Epithelial cell of esophagus (primary cell): ENCODE results near the gene DUSP19.
A peak's percentile ranks its signal among the peaks of the same experiment; 100 is the strongest.

Experiments used
- DNase-seq: peaks from one replicate; pipeline ENCODE4 v3.0.0; 2010; ENCODE audit warnings: low read depth
- H3K4me3 ChIP-seq: 2 replicates; pipeline ENCODE4 v1.5.1; 2011; ENCODE audit warnings: mild to moderate bottlenecking, low read length, control low read depth
- TF ChIP-seq, protein P1 (sequence below): IDR thresholded peaks from 2 replicates; pipeline ENCODE4 v1.5.1; 2011; ENCODE audit warnings: low read depth, mild to moderate bottlenecking, low read length, control low read depth, inconsistent platforms; ENCODE audit not compliant: insufficient read depth; ENCODE audit errors: missing control alignments

The DUSP19 gene

DNA sequence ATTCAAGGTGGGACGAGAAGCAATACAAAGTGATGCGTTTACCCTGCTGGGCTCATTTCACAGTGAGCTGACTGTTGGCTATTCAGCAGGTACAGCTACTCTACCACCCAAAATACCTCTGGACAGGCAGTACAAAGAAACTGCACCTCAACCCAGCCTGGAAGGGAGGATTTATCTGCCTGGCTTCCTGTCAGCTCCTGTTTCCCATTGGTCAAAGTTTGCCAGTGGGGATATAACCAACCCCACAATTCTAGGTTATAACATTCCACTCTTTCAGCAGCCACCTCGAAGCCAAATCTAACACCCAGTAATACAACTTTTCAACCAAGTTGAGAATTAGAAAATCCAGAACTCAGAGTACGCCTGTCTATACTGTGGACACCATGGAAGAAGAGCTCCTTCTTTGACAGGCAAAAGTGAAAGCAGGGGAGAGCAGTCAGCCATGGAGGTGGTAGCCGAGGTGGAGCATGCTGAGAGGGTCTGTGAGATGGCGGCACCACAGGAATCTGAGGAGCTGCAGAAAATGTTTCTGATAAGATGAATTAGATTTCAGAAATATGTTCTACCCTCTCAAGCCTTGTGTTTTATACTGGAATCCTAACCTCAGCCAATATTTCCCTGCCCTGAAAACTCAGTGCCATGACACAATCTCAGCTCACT, 10.8 kb downstream of the DUSP19 start:
- DNase-seq, result no peak
- H3K4me3 ChIP-seq, result no peak overlapping the region
- TF ChIP-seq, protein P1, sequence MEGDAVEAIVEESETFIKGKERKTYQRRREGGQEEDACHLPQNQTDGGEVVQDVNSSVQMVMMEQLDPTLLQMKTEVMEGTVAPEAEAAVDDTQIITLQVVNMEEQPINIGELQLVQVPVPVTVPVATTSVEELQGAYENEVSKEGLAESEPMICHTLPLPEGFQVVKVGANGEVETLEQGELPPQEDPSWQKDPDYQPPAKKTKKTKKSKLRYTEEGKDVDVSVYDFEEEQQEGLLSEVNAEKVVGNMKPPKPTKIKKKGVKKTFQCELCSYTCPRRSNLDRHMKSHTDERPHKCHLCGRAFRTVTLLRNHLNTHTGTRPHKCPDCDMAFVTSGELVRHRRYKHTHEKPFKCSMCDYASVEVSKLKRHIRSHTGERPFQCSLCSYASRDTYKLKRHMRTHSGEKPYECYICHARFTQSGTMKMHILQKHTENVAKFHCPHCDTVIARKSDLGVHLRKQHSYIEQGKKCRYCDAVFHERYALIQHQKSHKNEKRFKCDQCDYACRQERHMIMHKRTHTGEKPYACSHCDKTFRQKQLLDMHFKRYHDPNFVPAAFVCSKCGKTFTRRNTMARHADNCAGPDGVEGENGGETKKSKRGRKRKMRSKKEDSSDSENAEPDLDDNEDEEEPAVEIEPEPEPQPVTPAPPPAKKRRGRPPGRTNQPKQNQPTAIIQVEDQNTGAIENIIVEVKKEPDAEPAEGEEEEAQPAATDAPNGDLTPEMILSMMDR, result no peak

DNA sequence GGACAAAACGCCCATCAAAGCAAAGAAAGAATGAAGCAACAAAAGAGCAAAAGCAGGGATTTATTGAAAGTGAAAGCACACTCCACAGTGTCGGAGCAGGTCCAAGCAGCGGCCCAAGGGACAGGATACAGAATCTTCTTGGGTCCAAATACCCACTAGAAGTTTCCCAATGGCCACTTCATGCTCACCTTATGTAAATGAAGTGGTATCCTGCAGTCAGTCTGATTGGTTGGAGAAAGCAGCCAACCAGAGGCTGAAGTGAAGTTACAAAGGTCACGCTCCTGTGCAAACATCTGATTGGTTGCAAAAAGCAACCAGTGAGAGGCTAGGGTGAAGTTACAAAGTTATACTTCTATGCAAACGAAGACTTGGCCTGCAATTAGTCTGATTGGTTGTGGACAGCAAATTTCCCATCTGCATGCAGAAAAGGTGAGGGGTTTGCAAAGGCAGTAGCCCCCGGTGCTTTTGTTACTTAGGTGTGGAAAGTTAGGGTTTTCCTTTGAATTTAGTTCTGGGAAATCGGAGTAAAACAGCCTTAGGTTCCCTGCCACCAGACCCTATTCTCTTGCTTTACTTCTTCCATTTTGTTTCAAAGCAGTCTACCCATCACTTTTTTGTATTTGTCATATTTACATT, 12.9 kb downstream of the DUSP19 start:
- TF ChIP-seq, protein P1, result no peak
- no peak for DNase-seq
- no peak overlapping the region for H3K4me3 ChIP-seq

DNA sequence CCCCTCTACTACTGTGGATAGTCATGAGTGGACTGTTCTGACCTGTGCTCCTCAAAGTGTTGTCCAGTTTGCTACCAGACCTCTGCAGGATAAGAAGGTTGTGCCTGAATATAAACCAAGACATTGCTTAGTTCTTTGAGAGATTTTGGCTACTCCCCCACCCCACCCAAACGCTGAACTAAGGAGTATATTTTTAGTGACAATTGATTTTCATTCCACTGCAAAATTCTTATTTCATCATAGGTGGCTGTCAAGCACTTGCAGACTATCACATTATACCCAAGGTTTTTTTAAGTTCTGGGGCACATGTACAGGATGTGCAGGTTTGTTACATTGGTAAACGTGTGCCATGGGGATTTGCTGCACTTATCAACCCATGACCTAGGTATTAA, 13.4 kb downstream of the DUSP19 start:
- DNase-seq, result no peak
- TF ChIP-seq, protein P1, result no peak
- no peak overlapping the region for H3K4me3 ChIP-seq

DNA sequence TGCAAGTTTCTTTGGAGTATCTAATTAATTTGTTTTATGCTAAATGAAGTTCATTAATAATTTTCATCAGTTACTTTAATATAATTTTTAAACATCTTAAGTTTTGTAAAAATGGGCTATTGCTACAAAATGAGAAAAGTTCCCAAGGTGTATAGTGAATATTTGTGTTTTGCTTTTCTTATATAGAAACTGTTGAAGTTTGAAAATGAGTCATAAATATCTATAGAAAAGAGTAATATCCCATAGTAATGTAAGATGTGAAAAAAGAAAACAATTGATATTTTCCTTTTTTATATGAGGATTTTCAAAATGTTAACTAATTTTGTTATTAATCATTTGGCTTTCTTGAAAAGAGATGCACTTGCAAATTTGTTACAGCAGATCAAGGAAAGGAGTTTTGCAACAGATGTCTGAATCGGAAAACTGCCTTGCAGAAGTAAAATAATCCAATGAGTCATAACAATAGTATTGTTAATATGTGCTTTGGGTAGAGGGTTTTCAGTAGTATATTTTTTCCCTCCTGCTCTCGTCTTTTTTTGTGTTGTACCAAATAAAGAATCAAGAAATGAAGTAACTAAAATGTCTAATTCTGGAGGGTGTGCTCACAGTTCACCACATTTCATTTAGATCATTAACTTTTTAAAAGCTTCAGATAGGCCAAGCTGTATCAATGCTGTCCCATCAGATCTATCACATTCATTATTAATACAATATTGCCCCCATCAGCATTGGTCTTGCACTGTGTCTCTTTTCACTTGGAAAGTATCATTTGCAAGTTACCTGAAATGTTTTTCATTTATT, 15.5 kb downstream of the DUSP19 start:
- H3K4me3 ChIP-seq, result no peak overlapping the region
- DNase-seq, result peak; percentile 54
- TF ChIP-seq, protein P1, result no peak

DNA sequence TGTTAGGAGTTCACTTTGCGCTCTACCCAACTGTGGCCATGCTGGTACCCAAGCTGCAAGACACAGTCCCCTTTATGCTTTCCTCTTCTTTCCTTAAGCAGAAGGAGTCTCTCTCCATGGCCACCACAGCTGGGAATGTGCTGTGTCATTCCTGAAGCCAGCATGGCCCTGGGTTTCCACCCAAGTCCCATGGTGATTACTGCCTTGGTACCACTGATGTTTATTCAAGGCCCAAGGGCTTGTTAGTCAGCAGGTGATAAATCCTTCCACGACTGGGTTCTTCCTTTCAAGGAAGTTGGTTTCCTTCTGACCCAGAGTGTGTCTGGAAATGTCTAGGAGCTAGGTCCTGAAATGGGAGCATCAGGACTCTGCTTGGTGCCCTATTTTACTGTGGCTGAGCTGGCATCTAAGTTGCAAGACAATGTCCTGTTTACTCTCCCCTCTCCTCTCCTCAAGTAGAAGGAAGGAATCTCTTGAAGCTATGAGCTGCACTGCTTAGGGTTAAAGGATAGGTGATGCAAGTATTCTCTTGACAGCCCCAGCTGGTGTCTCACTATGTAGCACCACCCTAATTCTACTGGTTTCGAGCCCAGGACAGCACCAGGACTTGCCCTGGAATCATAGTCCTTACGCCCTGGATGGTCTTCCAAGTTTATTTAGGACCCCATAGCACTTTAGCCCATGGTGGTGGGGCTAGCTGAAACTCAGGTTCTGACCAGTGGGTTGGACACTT, 27.0 kb downstream of the DUSP19 start:
- peak; percentile 80 for DNase-seq
- TF ChIP-seq, protein P1, result no peak
- H3K4me3 ChIP-seq, result no peak overlapping the region

DNA sequence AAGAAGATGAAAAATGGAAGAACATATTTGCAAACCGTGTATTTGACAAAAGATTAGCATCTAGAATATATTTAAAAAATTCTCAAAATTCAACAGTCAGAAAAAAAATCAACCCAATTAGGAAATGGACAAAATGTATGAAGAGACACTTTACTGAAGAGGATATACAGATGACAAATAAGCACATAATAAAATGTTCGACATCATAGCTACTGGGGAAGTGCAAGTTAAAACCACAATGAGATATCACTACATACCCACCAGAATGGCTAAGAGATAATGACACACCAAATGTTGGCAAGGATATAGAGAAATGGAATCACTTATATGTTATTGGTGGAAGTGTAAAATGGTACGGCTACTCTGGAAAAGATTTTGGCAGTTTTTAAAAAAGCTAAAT, 34.0 kb downstream of the DUSP19 start:
- TF ChIP-seq, protein P1, result no peak
- no peak for DNase-seq
- H3K4me3 ChIP-seq, result no peak overlapping the region
